ENCODE measurements around the gene TIMM29.

TIMM29 gene

GRCh38 chr19:10960314-10961072, 31.9 kb downstream of the TIMM29 start, which contains the start of gene SMARCA4:
TSS of gene SMARCA4 (plus strand) at chr19:10961030. CDS start at chr19:10984152, 23,122 bp downstream.
- no peaks in the 10 kb centered on the region for H3K9me3 Mint-ChIP-seq
- DNase-seq (peak; percentile 98 to 99), ATAC-seq (peak; percentile 76)
- peaks cover 48% of the 10 kb centered on the region for H3K4me1 Mint-ChIP-seq
- H3K27ac Mint-ChIP-seq: peak within 1 kb of the TSS; percentile 96 to 99
- H3K4me3 Mint-ChIP-seq: peak within 1 kb of the TSS; percentile 91 to 96
- H3K27me3 Mint-ChIP-seq: no peaks in the 10 kb centered on the region

- DNase-seq (peak in 1 of 2 donors; percentile 69), ATAC-seq (peak; percentile 44)
- H3K9me3 Mint-ChIP-seq: no peaks in the 10 kb centered on the region
- H3K4me3 Mint-ChIP-seq: peak overlapping the region; percentile 91 to 93
- H3K27ac Mint-ChIP-seq: peak overlapping the region in 1 of 2 donors; percentile 40
- no peaks in the 10 kb centered on the region for H3K27me3 Mint-ChIP-seq
- H3K4me1 Mint-ChIP-seq: peaks cover 53% of the 10 kb centered on the region
Measured at GRCh38 chr19:10961073-10961860, 32.7 kb downstream of the TIMM29 start.

GRCh38 chr19:10962863-10963262, 34.3 kb downstream of the TIMM29 start:
- peaks cover 62% of the 10 kb centered on the region for H3K4me1 Mint-ChIP-seq
- no peak for DNase-seq

GRCh38 chr19:10963865-10964264, 35.3 kb downstream of the TIMM29 start:
- Mint-ChIP-seq H3K4me1 (peaks cover 71% of the 10 kb centered on the region), H3K27me3 (no peaks in the 10 kb centered on the region), H3K4me3 (peak overlapping the region; percentile 79 to 89), H3K9me3 (no peaks in the 10 kb centered on the region), H3K27ac (no peak overlapping the region)
- ATAC-seq (no peak), DNase-seq (no peak)

More at GRCh38 chr19:10962863-10963262, 34.3 kb downstream of the TIMM29 start:
- Mint-ChIP-seq H3K9me3 (no peaks in the 10 kb centered on the region), H3K4me3 (peak overlapping the region; percentile 89 to 93), H3K27me3 (no peaks in the 10 kb centered on the region), H3K27ac (no peak overlapping the region)
- no peak for ATAC-seq

GRCh38 chr19:10964903-10965302, 36.3 kb downstream of the TIMM29 start:
- Mint-ChIP-seq H3K4me1 (peaks cover 73% of the 10 kb centered on the region), H3K4me3 (no peak overlapping the region), H3K27ac (peak overlapping the region in 1 of 2 donors; percentile 63)

GRCh38 chr19:10965398-10965797, 36.8 kb downstream of the TIMM29 start:
- peak overlapping the region in 1 of 2 donors; percentile 74 for H3K27ac Mint-ChIP-seq
- H3K27me3 Mint-ChIP-seq: no peaks in the 10 kb centered on the region
- ATAC-seq: no peak
- H3K4me3 Mint-ChIP-seq: no peak overlapping the region
- peaks cover 77% of the 10 kb centered on the region for H3K4me1 Mint-ChIP-seq
- no peak for DNase-seq
- H3K9me3 Mint-ChIP-seq: no peaks in the 10 kb centered on the region

More at GRCh38 chr19:10964903-10965302, 36.3 kb downstream of the TIMM29 start:
- DNase-seq (no peak), ATAC-seq (no peak)
- Mint-ChIP-seq H3K9me3 (no peaks in the 10 kb centered on the region), H3K27me3 (no peaks in the 10 kb centered on the region)

GRCh38 chr19:10966809-10967208, 38.2 kb downstream of the TIMM29 start:
- DNase-seq (no peak), ATAC-seq (no peak)
- H3K27me3 Mint-ChIP-seq: no peaks in the 10 kb centered on the region
- H3K27ac Mint-ChIP-seq: no peak overlapping the region
- H3K4me3 Mint-ChIP-seq: no peak overlapping the region
- no peaks in the 10 kb centered on the region for H3K9me3 Mint-ChIP-seq
- peaks cover 78% of the 10 kb centered on the region for H3K4me1 Mint-ChIP-seq

GRCh38 chr19:10968527-10969135, 40.0 kb downstream of the TIMM29 start:
- Mint-ChIP-seq H3K4me1 (peaks cover 67% of the 10 kb centered on the region), H3K27me3 (no peaks in the 10 kb centered on the region), H3K4me3 (no peak overlapping the region), H3K9me3 (no peaks in the 10 kb centered on the region), H3K27ac (peak overlapping the region in 1 of 2 donors; percentile 87)
- ATAC-seq (no peak), DNase-seq (no peak)

GRCh38 chr19:10971107-10971726, 42.6 kb downstream of the TIMM29 start:
- no peaks in the 10 kb centered on the region for H3K27me3 Mint-ChIP-seq
- H3K4me3 Mint-ChIP-seq: no peak overlapping the region
- no peak for ATAC-seq
- no peaks in the 10 kb centered on the region for H3K9me3 Mint-ChIP-seq
- no peak overlapping the region for H3K27ac Mint-ChIP-seq
- H3K4me1 Mint-ChIP-seq: peaks cover 63% of the 10 kb centered on the region
- no peak for DNase-seq

GRCh38 chr19:10975374-10976130, 46.9 kb downstream of the TIMM29 start:
- no peak overlapping the region for H3K4me3 Mint-ChIP-seq
- H3K9me3 Mint-ChIP-seq: no peaks in the 10 kb centered on the region
- peak overlapping the region in 1 of 2 donors; percentile 19 for H3K27ac Mint-ChIP-seq
- ATAC-seq: no peak
- peaks cover 52% of the 10 kb centered on the region for H3K4me1 Mint-ChIP-seq
- H3K27me3 Mint-ChIP-seq: no peaks in the 10 kb centered on the region
- no peak for DNase-seq

GRCh38 chr19:10976131-10976892, 47.7 kb downstream of the TIMM29 start:
- ATAC-seq (no peak), DNase-seq (no peak)
- no peaks in the 10 kb centered on the region for H3K9me3 Mint-ChIP-seq
- peaks cover 49% of the 10 kb centered on the region for H3K4me1 Mint-ChIP-seq
- peak overlapping the region in 1 of 2 donors; percentile 55 for H3K27ac Mint-ChIP-seq
- H3K27me3 Mint-ChIP-seq: no peaks in the 10 kb centered on the region
- no peak overlapping the region for H3K4me3 Mint-ChIP-seq

GRCh38 chr19:10977742-10978092, 49.1 kb downstream of the TIMM29 start:
- Mint-ChIP-seq H3K4me1 (peaks cover 51% of the 10 kb centered on the region), H3K27ac (no peak overlapping the region), H3K27me3 (no peaks in the 10 kb centered on the region), H3K4me3 (no peak overlapping the region), H3K9me3 (no peaks in the 10 kb centered on the region)
- ATAC-seq: no peak
- DNase-seq: no peak
